Measurements from ENCODE around the gene SMG1. TPM values are rescaled to one million over a fixed set of nuclear protein-coding genes. Genes with fewer than 3 reads are reported as not detected.
A peak's percentile ranks its signal among the peaks of the same experiment; 100 is the strongest.
"Not testable (repeated sequence)": the region's sequence is repeated elsewhere in the genome, so short reads cannot be mapped to it uniquely, and the experiment has no call there.

Gene SMG1
- total and polyA plus RNA-seq, 12 donors, result 11.7 to 58.2 (median 50.2) TPM

DNA sequence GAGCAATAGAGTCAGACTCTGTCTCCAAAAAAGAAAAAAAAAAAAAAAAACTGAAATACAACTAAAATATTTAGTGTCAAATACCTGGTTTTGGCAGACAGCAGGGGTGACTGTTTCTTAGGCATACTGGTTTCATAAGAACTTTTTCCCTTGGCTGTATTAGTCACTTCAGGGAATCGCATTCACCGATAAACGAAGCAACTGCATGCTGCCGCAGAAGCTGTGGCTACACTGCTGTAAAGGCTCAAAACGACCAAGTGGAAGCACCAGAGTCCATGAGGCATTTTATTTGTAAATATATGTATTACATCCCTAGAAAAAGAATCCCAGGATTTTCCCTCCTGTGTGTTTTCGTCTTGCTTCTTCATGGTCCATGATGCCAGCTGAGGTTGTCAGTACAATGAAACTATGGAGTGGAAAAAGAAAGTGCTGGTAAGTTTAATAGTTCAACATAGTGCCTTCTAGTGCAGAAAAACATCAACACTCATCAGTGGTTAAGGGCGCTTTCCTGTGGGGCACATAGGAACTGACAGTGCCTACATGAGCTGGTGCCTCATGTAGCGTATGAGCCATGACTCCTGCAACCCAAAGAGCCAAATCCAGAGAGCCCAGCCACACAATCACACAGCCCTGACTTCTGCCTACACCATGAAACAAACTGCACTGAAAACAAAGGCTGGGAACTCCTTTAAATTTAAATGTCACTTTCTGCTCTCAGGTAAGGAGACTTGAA is 143.3 kb downstream of the SMG1 start:
- H3K9me3 ChIP-seq, result no peaks in the 10 kb centered on the region
- ATAC-seq (no peak), DNase-seq (no peak)
- H3K4me1 ChIP-seq, result peaks cover 0 to 44% (median 33%) of the 10 kb centered on the region in 9 donors
- H3K36me3 ChIP-seq, result peaks cover 0 to 57% (median 46%) of the 10 kb centered on the region in 9 donors
- intact Hi-C loops (cut with DNase I), result no loop called here
- H3K4me3 ChIP-seq, result no peak overlapping the region
- H3K27me3 ChIP-seq, result no peaks in the 10 kb centered on the region
- WGBS, 2 donors, result 89 to 91% methylated on average over 8 of the region's 8 CpGs
- TF ChIP-seq CTCF (IDR thresholded peaks at IDR 0.05), result no peak
- H3K27ac ChIP-seq, result no peak overlapping the region

DNA sequence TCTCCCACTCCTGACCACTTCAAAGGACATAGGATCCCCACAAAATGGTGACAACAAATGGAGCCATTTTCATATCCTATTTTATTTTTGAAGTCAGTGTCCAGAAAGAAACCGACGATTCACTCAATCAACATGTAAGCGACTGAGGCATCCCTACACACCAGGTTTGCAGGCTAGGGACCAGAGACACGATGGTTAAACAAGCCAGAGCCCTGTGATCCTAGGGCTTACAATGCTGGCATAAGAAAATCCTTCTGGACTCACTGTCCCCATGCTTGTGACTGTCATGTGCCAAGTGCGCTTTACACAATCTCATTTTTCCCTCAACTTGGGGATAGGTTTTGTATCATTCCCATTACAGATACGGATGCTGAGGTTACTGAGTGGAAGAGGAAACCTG is 145.0 kb downstream of the SMG1 start:
- DNase-seq; intact Hi-C loops (cut with DNase I); H3K4me3 ChIP-seq; H3K9me3 ChIP-seq; H3K27ac ChIP-seq; H3K27me3 ChIP-seq; ATAC-seq: not testable (repeated sequence)
- WGBS, 2 donors, result 75 to 76% methylated on average over 5 to 6 of the region's 6 CpGs
- Histone ChIP-seq H3K4me1 (peaks cover 0 to 28% (median 16%) of the 10 kb centered on the region in 9 donors), H3K36me3 (peaks cover 0 to 41% (median 31%) of the 10 kb centered on the region in 9 donors)

DNA sequence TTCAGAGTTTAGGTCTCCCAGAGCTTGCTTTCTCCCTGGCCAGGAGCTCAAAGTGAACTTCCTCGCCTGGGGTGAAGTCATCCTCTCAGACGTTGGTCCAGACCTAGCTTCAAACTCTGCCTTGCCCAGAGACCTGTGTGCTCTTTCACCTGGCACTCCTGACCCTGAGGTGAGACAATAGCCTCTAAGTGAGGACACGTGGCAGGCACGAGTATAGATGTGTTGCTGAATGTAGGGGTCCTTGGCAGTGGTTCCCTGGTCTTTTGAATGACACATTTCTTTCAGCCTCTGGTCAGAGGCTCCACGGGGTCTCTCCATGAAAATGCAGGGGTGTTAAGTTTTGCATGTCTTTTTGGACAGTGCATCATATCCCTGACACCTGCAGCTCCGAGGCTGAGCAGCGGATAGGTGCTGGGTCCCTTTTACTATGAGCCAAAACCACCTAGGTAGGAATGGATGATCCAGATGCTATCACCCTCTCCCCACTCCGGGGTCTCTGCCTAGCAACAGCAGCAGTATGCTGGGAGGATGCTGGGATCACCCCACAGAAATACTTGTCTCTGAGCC is 145.7 kb downstream of the SMG1 start:
- DNase-seq; intact Hi-C loops (cut with DNase I); H3K27ac ChIP-seq; H3K9me3 ChIP-seq; H3K4me3 ChIP-seq; H3K27me3 ChIP-seq: not testable (repeated sequence)
- Histone ChIP-seq H3K4me1 (peaks cover 0 to 21% (median 9%) of the 10 kb centered on the region in 9 donors), H3K36me3 (peaks cover 0 to 34% (median 28%) of the 10 kb centered on the region in 9 donors)
- 47 to 52% methylated on average over 8 of the region's 8 CpGs for WGBS, 2 donors
- peak in 6 of 8 donors; percentile 8 to 43 (median 20) for ATAC-seq

DNA sequence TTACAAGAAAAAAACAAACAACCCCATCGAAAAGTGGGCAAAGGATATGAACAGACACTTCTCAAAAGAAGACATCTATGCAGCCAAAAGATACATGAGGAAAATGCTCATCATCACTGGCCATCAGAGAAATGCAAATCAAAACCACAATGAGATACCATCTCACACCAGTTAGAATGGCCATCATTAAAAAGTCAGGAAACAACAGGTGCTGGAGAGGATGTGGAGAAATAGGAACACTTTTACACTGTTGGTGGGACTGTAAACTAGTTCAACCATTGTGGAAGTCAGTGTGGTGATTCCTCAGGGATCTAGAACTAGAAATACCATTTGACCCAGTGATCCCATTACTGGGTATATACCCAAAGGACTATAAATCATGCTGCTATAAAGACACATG is 148.5 kb downstream of the SMG1 start:
- intact Hi-C loops (cut with DNase I); DNase-seq; ATAC-seq; H3K4me1 ChIP-seq; H3K27ac ChIP-seq; H3K9me3 ChIP-seq; H3K27me3 ChIP-seq; H3K36me3 ChIP-seq; H3K4me3 ChIP-seq: not testable (repeated sequence)
- 100% methylated on average over 1 of the region's 1 CpG for WGBS, 2 donors

- H3K9me3 ChIP-seq; intact Hi-C loops (cut with DNase I); H3K4me3 ChIP-seq; H3K27ac ChIP-seq; H3K27me3 ChIP-seq; H3K36me3 ChIP-seq; H3K4me1 ChIP-seq; DNase-seq; ATAC-seq: not testable (repeated sequence)
- 75 to 85% methylated on average over 5 of the region's 5 CpGs for WGBS, 2 donors
Observed at GRCh38 chr16:18776334-18776733, 149.9 kb downstream of the SMG1 start.

DNA sequence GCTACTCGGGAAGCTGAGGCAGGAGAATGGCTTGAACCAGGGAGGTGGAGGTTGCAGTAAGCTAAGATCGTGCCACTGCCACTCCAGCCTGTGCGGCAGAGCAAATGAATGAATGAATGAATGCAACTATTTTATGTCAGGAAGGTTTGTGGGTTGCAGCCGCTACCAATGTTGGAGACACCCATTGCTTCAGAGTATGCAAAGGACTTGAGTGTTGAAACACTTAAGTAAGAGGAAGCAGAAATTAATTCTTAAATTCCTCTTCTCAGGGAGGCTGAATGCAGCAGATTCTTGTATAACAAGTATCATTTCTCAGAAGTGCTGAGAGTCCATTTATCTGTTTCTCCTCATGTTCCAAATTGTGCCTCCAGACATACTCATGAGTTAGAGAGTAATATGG is 151.6 kb downstream of the SMG1 start:
- H3K36me3 ChIP-seq; H3K27me3 ChIP-seq; ATAC-seq; H3K27ac ChIP-seq; H3K4me1 ChIP-seq; DNase-seq; intact Hi-C loops (cut with DNase I); H3K4me3 ChIP-seq: not testable (repeated sequence)
- peaks cover 0 to 11% (median 0%) of the 10 kb centered on the region in 11 donors for H3K9me3 ChIP-seq
- WGBS, 2 donors, result 89 to 98% methylated on average over 4 of the region's 4 CpGs

GRCh38 chr16:18772171-18772570 is 154.0 kb downstream of the SMG1 start:
- H3K27me3 ChIP-seq; H3K36me3 ChIP-seq; intact Hi-C loops (cut with DNase I); H3K27ac ChIP-seq; DNase-seq; H3K4me1 ChIP-seq; ATAC-seq; H3K4me3 ChIP-seq: not testable (repeated sequence)
- peaks cover 0 to 11% (median 0%) of the 10 kb centered on the region in 11 donors for H3K9me3 ChIP-seq
- 68 to 72% methylated on average over 7 of the region's 7 CpGs for WGBS, 2 donors

DNA sequence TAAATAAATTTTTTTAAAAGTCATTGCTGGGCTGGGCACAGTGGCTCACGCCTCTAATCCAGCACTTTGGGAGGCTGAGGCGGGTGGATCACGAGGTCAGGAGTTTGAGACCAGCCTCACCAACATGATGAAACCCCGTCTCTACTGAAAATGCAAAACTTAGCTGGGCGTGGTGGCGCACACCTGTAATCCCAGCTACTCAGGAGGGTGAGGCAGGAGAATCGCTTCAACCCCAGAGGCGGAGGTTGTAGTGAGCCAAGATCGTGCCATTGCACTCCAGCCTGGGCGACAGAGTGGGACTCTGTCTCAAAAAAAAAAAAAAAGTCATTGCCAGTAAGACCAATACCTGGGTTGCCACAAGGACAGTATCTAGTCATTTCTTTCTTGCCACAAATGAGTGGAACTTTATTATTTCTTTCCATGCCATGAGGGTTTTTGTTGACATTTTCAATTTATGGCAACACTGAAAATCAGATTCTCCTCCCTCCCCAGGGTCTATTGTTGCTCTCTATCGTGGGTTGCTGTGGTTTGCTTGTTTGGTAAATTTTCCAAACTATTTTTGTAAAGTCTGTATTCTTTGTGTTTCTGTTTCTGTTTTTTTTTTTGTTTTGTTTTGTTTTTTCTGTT is 155.8 kb downstream of the SMG1 start:
- DNase-seq; intact Hi-C loops (cut with DNase I); H3K27ac ChIP-seq; ATAC-seq; H3K4me3 ChIP-seq; H3K27me3 ChIP-seq; H3K36me3 ChIP-seq; H3K4me1 ChIP-seq: not testable (repeated sequence)
- peaks cover 0 to 11% (median 0%) of the 10 kb centered on the region in 11 donors for H3K9me3 ChIP-seq
- WGBS, 2 donors, result 94% methylated on average over 11 of the region's 11 CpGs

DNA sequence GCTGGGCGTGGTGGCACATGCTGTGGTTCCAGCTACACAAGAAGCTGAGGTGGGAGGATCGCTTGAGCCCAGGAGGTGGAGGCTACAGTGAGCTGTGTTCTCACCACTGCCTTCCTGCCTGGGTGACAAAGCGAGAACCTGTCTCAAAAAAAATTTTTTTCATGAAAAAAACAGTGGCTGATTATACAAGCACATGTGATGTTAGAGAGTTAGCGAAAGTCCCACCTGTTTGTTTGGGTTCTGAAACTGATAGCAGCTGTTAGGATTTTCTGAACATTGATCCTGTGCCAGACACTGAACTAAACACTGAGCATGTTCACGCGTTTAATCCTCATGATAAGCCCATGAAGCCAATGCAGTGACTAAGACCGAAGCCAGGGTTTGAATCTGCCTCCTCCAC is 159.0 kb downstream of the SMG1 start:
- H3K27ac ChIP-seq; H3K27me3 ChIP-seq; ATAC-seq; intact Hi-C loops (cut with DNase I); H3K4me3 ChIP-seq; DNase-seq; H3K36me3 ChIP-seq; H3K4me1 ChIP-seq: not testable (repeated sequence)
- H3K9me3 ChIP-seq, result peaks cover 0 to 11% (median 0%) of the 10 kb centered on the region in 11 donors
- WGBS, 2 donors, result 79 to 80% methylated on average over 6 of the region's 7 CpGs

- H3K36me3 ChIP-seq; intact Hi-C loops (cut with DNase I); H3K27me3 ChIP-seq; H3K27ac ChIP-seq; DNase-seq; H3K9me3 ChIP-seq; H3K4me1 ChIP-seq; H3K4me3 ChIP-seq: not testable (repeated sequence)
- 37 to 55% methylated on average over 3 of the region's 5 CpGs for WGBS, 2 donors
- ATAC-seq, result peak in 1 of 8 donors; percentile 34
Observed at GRCh38 chr16:18762713-18763112, 163.5 kb downstream of the SMG1 start.

All from heart right ventricle (tissue), 16 donors.